GM18526 (cell line): ENCODE measurements around the gene NAP1L5.

Source experiments
- POLR2A ChIP-seq: IDR thresholded peaks from 3 replicates; pipeline ENCODE4 v1.6.1; 2011; ENCODE audit not compliant: insufficient read length; ENCODE audit errors: extremely low read depth

Gene NAP1L5

DNA sequence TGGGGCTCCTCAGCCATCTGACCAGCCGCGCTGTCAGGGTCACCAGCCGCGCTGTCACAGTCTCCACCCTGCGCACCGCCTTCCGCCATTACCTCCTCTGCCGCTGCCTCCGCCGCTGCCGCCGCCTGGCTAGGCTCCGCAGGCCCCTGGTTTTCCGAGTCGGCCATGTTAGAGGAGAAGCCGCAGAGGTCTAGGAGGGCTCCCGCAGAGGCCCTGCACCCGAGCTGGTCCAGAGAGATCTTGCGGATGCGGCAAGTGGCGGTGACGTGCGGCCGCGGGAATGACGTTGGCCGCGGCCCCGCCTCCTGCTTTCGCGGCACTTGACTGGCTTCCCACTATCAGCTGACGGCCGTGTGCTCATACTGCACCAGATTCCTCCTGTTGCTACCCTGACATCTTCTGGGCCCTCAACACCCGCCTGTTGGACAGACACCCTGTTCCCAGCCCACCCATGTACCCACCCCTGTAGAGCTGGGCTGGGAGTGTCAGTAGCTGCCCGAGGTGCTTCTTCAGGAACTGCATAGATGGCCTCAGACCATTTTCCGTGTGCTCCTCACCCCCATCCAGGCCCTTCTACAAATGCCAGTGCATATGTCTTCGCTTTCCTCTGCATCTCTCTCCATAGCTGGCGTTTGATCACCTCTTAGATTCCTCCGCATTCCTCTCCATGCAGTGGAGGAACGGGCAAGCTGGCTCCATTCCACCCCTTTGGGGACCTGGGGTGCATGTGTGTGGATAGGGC lies at the start of gene NAP1L5:
TSS of gene NAP1L5 (minus strand) at position 242 of the 742 bp plus-strand sequence. CDS start at position 167, 75 bp downstream.
- peak; percentile 45 for TF ChIP-seq POLR2A

- no peak for TF ChIP-seq POLR2A
These were observed 49.7 kb upstream of the NAP1L5 start for GRCh38 chr4:88747351-88747750.

DNA sequence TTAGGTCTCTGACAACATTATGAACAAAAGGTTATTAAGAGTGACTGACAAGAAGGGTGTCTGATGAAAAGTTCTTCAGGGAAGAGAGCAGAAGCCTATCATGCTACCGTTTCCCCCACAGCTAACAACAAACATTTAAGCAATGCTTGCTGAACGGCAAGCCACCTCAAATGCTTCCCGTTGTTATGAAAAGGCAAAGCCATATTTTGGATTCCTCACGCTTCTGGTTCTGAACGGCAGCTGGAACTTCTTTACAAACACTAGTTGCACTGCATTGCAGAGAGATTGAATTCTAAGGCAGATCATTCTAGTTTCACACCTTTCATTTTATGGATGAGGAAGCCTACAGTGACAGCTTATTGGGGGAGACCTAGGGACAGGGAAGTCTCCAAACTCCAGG lies 48.6 kb upstream of the NAP1L5 start:
- TF ChIP-seq POLR2A: no peak

DNA sequence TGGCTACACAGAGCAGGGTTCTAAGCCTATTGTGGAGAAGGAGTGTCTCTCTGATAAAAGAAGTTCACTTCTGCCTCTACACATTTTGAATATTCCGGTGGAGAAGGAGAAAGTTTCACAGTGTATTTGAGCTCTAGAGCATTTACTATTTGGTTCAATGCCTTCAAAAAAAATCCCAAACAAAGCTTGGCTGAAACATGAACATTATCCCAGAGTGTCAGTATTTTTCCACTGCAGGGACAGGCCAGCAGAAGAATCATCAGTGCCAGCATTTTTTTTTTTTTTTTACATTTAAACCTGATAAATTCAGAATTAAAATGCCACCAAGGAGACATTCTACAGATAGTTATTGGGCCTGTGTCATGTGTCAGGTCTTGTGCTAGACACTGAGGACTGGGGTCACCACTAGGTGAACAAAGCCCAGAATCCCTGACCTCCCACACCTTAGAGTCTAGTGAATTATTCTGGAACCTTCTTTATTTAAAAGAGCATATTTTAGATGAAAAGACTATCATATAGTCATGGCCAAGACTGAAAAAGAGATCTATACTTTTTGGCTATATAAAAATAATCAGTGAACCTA lies 48.0 kb upstream of the NAP1L5 start:
- no peak for TF ChIP-seq POLR2A

DNA sequence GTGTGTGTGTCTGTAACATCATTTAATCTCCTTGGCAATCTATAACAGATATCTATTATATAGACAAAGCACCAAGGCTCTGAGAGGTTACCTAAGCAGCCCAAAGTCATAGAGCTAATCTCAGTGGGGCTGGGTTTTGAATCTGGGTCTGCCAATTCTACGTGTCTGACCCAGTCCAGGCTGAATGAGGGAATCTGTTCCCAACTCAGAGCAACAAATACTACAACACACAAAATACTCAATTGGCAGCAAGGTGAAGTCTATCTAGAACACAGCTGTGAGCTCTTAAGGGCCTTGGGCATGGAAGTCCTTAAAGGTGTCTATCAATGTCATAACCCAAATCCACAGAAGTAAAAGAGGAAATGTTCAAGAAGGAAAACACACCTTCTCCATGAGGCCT lies 47.5 kb upstream of the NAP1L5 start:
- no peak for TF ChIP-seq POLR2A

GRCh38 chr4:88744609-88745008 lies 47.0 kb upstream of the NAP1L5 start:
- no peak for TF ChIP-seq POLR2A

- TF ChIP-seq POLR2A: no peak
These were observed 46.1 kb upstream of the NAP1L5 start for GRCh38 chr4:88743696-88744095.

- TF ChIP-seq POLR2A: no peak
These were observed 44.9 kb upstream of the NAP1L5 start for GRCh38 chr4:88742561-88742960.

- TF ChIP-seq POLR2A: no peak
These were observed 40.6 kb upstream of the NAP1L5 start for GRCh38 chr4:88738180-88738579.

DNA sequence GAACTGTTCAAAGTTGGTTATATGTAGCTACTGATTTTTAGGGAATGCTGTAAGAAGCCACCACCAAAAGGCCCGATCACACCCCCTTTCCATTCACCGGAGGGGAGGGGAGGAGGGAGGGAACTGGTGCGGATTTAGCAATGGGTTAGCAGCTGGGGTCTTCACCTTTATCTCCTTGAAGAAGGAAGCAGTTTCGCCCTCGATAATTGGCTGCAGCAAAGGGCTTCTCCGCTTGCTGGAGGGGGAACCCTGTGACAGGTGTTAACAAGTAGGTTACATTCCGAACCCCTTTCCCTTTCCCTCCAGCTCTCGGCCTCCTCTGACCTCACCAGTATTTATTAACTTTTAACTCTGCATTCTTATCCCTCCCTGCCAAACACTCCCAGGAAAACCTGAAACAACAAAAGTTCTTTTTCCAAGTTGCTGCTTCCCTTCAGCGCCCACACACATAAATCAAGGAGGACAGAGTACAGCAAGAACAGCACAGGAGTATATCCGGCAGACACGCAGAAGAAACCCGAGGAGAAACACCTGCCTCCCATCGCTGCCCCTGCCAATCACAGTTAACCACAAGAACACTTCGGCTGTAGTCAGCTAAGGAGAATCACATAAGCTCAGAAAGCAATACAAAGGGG lies 39.8 kb upstream of the NAP1L5 start:
- TF ChIP-seq POLR2A: no peak

DNA sequence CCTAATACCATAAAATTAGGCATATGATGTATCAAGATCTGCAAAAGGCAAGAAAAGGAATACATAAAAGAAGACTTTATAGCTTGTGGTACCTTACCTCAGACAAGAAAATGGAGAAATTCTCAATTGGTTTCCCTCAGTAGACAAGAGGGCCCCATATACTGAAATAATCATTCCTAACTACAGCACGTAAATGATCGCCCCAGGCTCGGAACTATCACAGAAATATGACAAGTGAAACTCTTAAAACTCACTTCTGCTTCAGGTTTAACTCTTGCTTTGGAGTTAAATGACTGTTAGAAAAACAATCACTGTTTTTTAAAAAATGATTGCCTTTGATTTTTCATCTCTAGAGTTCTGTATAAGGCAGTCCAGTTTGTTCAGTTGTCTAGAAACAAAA lies 38.6 kb upstream of the NAP1L5 start:
- no peak for TF ChIP-seq POLR2A

- no peak for TF ChIP-seq POLR2A
These were observed 37.9 kb upstream of the NAP1L5 start for GRCh38 chr4:88735564-88735963.

- no peak for TF ChIP-seq POLR2A
These were observed 36.8 kb upstream of the NAP1L5 start for GRCh38 chr4:88734403-88734949.

DNA sequence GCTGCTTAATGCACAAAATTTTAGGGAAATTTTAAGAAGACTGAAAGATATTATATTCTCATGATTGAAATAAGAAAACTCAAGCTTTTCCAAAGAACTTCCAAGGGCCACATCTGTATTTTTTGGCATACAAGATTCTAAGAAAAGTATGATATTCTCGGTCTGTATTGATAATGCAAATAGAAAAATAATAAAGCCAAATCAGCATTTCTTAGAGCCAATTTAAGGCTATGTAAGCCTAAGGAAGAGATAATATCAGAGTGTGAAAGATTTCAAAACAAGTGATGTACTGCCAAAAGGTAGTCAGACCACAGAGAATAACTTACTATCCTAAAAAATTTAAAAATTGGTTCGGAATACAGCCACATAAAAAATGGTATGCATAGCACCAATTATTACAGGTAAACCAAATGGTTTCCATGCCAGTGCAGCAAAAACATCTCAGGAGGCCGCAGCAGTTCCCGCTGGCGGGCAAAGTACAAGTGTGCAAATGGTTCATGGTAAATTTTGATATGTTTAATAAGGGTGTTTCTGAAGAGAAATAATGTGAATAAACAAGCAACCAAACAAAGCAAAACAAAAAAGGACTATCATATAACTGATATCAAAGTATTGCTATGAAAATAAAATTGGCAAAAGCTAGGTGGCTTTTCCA lies 35.2 kb upstream of the NAP1L5 start:
- TF ChIP-seq POLR2A: no peak

DNA sequence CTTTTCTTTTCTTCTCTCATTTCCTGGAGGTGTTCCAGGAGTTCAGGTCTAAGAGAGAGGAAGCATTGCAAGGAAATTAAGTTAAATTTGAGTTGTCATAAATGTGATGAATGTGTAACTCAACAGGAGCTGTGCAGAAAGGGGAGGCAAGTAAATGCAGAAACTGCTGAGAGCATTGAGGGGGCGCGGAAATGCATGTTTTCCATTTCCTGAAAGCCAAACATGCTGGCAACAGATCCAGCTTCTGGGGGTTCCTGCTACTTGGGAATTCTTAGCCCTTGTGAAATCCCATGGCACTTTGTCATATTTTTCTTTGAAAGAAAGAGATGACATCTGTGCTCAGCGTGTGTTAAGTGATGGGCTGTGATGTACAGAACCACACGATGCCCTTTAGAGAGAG lies 33.8 kb upstream of the NAP1L5 start:
- no peak for TF ChIP-seq POLR2A

DNA sequence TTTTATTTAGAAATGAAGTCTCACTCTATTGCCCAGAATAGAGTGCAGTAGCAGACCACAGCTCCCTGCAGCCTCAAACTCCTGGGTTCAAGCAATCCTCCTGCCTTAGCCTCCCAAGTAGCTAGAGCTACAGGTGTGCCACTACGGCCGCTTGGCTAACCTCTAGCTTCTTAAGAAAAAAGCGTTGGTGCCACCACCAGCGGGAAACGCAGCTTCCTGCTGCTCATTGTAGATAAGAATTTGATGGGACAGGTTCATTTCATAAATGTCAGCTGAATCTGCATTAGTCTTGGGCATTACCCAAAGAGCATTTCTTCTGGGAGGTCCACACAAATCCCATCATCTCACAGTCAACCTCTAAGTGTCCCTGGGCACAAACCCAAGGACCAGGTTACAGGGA lies 33.2 kb upstream of the NAP1L5 start:
- TF ChIP-seq POLR2A: no peak
